Activated B cell treated with CpG ODN at 0.5 μM for 24 hours (primary cell): ENCODE measurements around the gene METTL24. TPM values are rescaled to one million over a fixed set of nuclear protein-coding genes. Genes with fewer than 3 reads are reported as not detected.

Source experiments
- ATAC-seq: fragments of 200-7000 bp; cut with Tn5 transposase; one replicate; pipeline ENCODE4 v1.10.0; 2021; ENCODE audit warnings: low read depth, mild to moderate bottlenecking, moderate library complexity
- CTCF ChIA-PET: fragments of 350-600 bp; sonication (Branson Sonifier 250); formaldehyde crosslinking; loops from one replicate; lab custom pipeline; 2021; ENCODE audit warnings: antibody characterized with exemption; lab: Charles Lee
- POLR2A ChIA-PET: fragments of 350-600 bp; sonication (Branson Sonifier 250); formaldehyde crosslinking; loops from one replicate; lab custom pipeline; 2021; ENCODE audit warnings: antibody characterized with exemption; lab: Charles Lee
- DNase-seq: peaks from one replicate; pipeline ENCODE4 v3.0.0; 2022
- H3K27ac Mint-ChIP-seq: one replicate; pipeline ENCODE4 v1.8.0; 2020; ENCODE audit warnings: mixed read lengths
- H3K27me3 Mint-ChIP-seq: one replicate; pipeline ENCODE4 v1.8.0; 2021; ENCODE audit warnings: mixed read lengths
- H3K36me3 Mint-ChIP-seq: one replicate; pipeline ENCODE4 v1.8.0; 2021; ENCODE audit warnings: low read depth, mixed read lengths
- H3K4me1 Mint-ChIP-seq: one replicate; pipeline ENCODE4 v1.8.0; 2021; ENCODE audit warnings: mixed read lengths
- H3K4me3 Mint-ChIP-seq: one replicate; pipeline ENCODE4 v1.8.0; 2020; ENCODE audit warnings: mild to moderate bottlenecking, mixed read lengths
- H3K9me3 Mint-ChIP-seq: one replicate; pipeline ENCODE4 v1.8.0; 2020; ENCODE audit warnings: mixed read lengths
- intact Hi-C: fragments of 100-400 bp; cut with micrococcal nuclease; formaldehyde crosslinking; loops from one replicate; pipeline ENCODE4 v1.15.1; 2024
- total RNA-seq: library from RNA; stranded (reverse); gene quantifications from 2 replicates; pipeline ENCODE4 v1.2.3, GENCODE V29; 2022
- TF ChIP-seq, protein P1 (sequence below): fragments of 200-600 bp; IDR thresholded peaks from one replicate; pipeline ENCODE4 v1.8.0; 2022; ENCODE audit warnings: antibody characterized with exemption, mild to moderate bottlenecking

The METTL24 gene
- total RNA-seq, 1 donor from 2014 or later, result not detected

DNA sequence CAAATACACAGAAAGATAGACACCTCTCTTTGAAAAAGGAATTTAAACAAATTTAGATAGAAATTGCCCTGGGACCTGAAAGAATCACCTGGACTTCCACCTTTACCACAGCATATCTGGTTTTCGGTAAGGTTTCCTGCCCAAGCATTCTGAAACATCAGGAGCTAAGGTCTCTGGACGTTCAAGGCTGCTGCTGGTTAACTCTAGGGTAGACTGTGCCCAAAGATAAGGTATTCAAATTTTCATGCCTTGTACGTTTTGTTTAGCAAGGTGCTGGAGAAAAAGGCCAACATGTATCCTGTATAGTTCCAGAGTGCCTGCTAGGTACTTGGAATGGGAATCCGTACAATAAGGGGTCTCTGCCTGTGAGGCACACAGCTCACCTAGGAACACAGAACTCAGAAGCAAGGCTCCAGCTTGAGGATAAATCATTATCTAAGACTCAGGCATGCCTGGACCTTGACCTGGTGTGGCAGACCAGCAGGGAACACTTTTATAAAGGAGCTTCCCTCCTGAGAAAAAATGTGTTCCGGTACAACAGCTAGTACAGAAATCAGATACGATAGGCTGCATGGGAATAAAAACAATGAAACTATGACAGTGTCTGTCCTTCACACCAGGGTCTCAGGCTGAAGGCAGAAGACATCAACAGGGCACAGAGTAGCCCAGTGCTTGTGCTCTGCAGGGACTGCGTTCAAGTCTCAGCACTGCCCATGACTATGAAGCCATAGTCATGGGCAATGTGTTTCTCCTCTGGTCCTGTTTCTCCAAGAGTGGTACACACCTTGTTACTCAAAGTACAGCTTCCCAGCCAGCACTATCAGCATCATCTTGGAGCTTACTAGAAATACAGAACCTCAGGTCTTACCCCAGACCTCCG lies 70.4 kb downstream of the METTL24 start:
- H3K9me3 Mint-ChIP-seq, result peaks cover 10% of the 10 kb centered on the region
- H3K4me3 Mint-ChIP-seq, result no peak overlapping the region
- H3K4me1 Mint-ChIP-seq, result no peaks in the 10 kb centered on the region
- no peak overlapping the region for H3K27ac Mint-ChIP-seq
- ATAC-seq, result no peak
- CTCF ChIA-PET, result no interaction called here
- H3K36me3 Mint-ChIP-seq, result no peaks in the 10 kb centered on the region
- no peak for DNase-seq
- TF ChIP-seq, protein P1, sequence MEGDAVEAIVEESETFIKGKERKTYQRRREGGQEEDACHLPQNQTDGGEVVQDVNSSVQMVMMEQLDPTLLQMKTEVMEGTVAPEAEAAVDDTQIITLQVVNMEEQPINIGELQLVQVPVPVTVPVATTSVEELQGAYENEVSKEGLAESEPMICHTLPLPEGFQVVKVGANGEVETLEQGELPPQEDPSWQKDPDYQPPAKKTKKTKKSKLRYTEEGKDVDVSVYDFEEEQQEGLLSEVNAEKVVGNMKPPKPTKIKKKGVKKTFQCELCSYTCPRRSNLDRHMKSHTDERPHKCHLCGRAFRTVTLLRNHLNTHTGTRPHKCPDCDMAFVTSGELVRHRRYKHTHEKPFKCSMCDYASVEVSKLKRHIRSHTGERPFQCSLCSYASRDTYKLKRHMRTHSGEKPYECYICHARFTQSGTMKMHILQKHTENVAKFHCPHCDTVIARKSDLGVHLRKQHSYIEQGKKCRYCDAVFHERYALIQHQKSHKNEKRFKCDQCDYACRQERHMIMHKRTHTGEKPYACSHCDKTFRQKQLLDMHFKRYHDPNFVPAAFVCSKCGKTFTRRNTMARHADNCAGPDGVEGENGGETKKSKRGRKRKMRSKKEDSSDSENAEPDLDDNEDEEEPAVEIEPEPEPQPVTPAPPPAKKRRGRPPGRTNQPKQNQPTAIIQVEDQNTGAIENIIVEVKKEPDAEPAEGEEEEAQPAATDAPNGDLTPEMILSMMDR, result no peak
- intact Hi-C loops, result no loop called here
- H3K27me3 Mint-ChIP-seq, result peaks cover 9% of the 10 kb centered on the region
- POLR2A ChIA-PET, result no interaction called here

DNA sequence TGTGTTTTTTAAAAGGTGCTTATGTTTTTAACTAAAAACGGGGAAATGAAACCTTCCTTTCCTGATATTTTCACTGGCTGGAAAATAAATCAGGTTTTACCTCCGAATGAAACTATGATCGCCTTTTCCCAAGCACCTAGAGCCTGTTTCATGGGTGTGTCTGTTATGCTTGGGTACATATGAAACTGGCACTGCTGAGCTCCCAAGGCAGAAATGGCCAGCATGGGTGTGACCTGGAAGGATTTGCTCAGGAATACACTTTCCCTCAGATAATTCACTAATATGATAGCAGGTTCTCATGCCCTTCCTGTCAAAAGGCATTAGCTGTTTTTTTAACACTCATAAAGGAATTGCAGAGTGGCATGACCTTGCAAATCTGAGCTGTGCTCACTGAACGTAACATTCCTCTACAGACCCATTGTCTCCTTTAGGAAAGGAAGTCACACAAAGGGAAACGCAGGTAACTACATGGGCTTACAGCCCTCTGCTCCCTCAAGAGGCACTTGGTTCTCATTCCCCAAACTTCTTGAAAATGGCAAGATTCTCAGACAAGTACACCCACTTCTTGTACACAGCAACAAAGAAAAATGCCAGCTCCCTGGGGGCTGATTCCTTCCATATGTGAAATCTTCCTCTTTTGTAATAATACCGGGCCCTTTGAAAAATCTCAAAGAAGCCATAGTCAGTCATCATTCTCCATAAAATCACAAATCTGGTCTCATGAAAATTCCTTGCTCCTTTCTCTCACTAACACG lies 72.7 kb downstream of the METTL24 start:
- ChIA-PET CTCF (no interaction called here), POLR2A (no interaction called here)
- H3K9me3 Mint-ChIP-seq, result peaks cover 8% of the 10 kb centered on the region
- TF ChIP-seq, protein P1, result no peak
- ATAC-seq (no peak), DNase-seq (no peak)
- no peak overlapping the region for H3K27ac Mint-ChIP-seq
- H3K36me3 Mint-ChIP-seq, result no peaks in the 10 kb centered on the region
- intact Hi-C loops, result no loop called here
- H3K4me3 Mint-ChIP-seq, result no peak overlapping the region
- H3K4me1 Mint-ChIP-seq, result no peaks in the 10 kb centered on the region
- H3K27me3 Mint-ChIP-seq, result peaks cover 9% of the 10 kb centered on the region

DNA sequence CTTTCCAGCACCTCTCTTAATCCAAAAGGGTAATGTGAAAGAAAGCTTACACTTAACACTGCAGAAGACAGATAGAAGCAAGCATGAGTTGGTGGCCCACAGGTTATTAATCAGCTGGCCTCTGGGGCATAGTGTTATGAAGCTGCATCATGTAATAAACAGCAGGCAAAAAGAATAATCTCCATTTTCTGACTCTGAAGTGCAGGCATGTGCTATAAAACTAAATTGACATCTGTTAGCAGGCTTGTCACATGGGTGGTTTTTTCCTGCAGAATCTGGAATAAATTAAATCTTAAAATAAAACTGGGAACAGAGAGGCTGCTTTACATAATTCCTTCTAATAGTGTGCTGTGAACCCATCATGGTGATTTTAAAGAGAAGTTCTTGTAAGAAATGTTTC lies 73.3 kb downstream of the METTL24 start:
- no peaks in the 10 kb centered on the region for H3K4me1 Mint-ChIP-seq
- CTCF ChIA-PET, result no interaction called here
- no peak for ATAC-seq

DNA sequence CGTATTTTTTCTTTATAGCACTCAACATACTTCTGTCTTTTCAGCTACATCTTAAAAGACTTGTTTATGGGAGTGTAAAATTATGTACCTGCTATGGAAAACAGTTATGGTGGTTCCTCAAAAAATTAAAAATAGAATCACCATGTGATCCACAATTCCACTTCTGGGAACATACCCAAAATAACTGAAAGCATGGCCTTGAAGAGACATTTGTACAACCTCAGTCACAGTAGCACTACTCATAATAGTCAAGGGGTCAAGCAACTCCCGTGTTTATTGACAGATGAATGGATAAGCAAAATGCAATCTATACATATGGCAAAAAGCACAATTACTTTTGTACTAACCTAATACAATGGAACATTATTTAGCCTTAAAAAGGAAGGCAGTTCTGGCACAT lies 74.5 kb downstream of the METTL24 start:
- ATAC-seq (no peak), DNase-seq (no peak)
- intact Hi-C loops, result no loop called here
- ChIA-PET CTCF (no interaction called here), POLR2A (no interaction called here)
- TF ChIP-seq, protein P1, result no peak
- Mint-ChIP-seq H3K4me1 (no peaks in the 10 kb centered on the region), H3K36me3 (no peaks in the 10 kb centered on the region), H3K4me3 (no peak overlapping the region), H3K9me3 (peaks cover 6% of the 10 kb centered on the region), H3K27me3 (peaks cover 9% of the 10 kb centered on the region), H3K27ac (no peak overlapping the region)

More for the DNA sequence above, 73.3 kb downstream of the METTL24 start:
- TF ChIP-seq, protein P1, result no peak
- no peak overlapping the region for H3K27ac Mint-ChIP-seq
- H3K36me3 Mint-ChIP-seq, result no peaks in the 10 kb centered on the region
- H3K27me3 Mint-ChIP-seq, result peaks cover 9% of the 10 kb centered on the region
- H3K9me3 Mint-ChIP-seq, result peaks cover 4% of the 10 kb centered on the region
- no peak overlapping the region for H3K4me3 Mint-ChIP-seq
- DNase-seq, result no peak
- intact Hi-C loops, result no loop called here
- POLR2A ChIA-PET, result no interaction called here

DNA sequence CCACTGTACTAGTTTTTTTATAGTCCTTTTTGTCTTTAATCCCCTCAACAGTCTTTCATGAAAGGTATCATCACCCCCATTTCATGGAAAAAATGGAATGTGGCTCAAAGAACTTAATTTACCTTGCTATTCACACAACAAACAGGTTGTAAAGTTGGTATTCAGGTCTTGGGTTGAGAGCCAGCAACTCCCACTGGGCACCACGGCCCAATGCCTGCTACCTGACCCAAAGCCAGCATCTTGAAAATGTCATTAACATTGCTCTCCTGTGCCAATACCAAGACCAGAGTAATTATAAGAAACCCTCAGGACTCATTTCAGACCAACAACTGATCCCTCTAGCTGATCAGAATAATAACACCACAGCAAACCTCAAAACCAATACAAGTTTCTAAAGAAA lies 75.7 kb downstream of the METTL24 start:
- H3K36me3 Mint-ChIP-seq, result no peaks in the 10 kb centered on the region
- intact Hi-C loops, result no loop called here
- CTCF ChIA-PET, result no interaction called here
- H3K9me3 Mint-ChIP-seq, result peaks cover 6% of the 10 kb centered on the region
- TF ChIP-seq, protein P1, result no peak
- H3K4me1 Mint-ChIP-seq, result no peaks in the 10 kb centered on the region
- ATAC-seq, result no peak
- POLR2A ChIA-PET, result no interaction called here
- H3K27me3 Mint-ChIP-seq, result peaks cover 9% of the 10 kb centered on the region
- H3K4me3 Mint-ChIP-seq, result no peak overlapping the region
- no peak for DNase-seq
- no peak overlapping the region for H3K27ac Mint-ChIP-seq
